G401.6 (cell line): ENCODE data around the gene PLA2G15.
"Not testable (repeated sequence)": the region's sequence is repeated elsewhere in the genome, so short reads cannot be mapped to it uniquely, and the experiment has no call there.

Experiments
- FAIRE-seq: peaks from 2 replicates; lab custom pipeline; 2012; peaks lifted over from hg19 to GRCh38; lab: Jason Lieb, UNC

PLA2G15 gene

DNA sequence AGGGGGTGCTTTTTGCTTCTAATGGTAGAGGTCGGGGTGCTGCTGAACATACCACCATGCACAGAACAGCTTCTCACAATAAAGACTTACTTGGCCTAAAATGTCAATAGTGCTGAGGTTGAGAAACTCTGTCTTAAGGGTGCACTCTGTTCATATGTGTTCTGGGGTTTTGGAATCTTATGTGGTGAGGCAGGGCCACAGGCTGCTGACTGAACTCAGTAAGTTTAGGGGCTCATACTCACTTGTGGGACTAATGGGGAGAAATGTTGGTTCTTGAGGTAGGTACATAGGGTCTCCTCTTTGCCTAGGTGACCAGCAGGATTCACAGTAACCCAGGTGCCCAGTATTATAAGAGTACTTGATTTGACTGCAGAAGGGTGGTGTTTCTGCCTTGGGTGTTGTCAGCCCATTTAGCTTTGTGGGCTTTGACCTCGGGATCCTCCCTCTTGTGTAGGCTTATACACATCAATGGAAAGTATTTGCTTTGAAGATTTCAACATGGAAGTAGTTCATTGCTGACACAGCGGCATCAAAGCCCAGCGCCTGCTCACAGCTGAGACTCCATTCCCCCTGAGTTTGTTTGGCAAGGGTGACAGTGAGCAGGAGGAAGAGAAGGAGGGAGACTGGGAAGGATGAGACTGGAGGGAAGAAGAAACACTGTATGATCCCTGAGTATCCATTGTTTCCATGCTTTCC lies 36.3 kb downstream of the PLA2G15 start:
- no peak for FAIRE-seq

GRCh38 chr16:68282064-68282452 lies 36.9 kb downstream of the PLA2G15 start:
- no peak for FAIRE-seq

DNA sequence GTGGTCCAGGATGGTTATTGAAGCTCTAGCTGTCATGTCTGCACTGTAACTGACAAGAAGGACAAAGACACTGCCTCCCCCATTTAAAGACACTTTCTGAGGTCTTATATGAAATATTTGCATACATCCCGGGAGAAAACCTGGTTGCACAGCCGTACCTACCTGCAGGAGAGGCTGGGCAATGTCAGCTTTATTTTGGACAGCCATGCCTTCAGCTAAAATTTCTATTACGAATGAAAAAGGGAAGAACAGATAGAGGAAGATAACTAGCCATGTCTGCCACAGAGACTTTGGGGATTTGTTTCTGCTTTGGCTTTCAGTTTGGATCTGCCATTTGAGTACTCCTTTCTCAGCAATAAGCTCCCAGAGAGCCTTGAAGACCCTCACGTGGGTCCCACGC lies 38.2 kb downstream of the PLA2G15 start:
- no peak for FAIRE-seq

GRCh38 chr16:68283801-68284598 lies 38.8 kb downstream of the PLA2G15 start:
- FAIRE-seq = no peak

- FAIRE-seq = no peak
Measured at GRCh38 chr16:68284847-68285246, 39.7 kb downstream of the PLA2G15 start.

- FAIRE-seq = no peak
Measured at GRCh38 chr16:68285683-68286082, 40.5 kb downstream of the PLA2G15 start.

GRCh38 chr16:68286153-68287074 lies 41.2 kb downstream of the PLA2G15 start:
- no peak for FAIRE-seq

DNA sequence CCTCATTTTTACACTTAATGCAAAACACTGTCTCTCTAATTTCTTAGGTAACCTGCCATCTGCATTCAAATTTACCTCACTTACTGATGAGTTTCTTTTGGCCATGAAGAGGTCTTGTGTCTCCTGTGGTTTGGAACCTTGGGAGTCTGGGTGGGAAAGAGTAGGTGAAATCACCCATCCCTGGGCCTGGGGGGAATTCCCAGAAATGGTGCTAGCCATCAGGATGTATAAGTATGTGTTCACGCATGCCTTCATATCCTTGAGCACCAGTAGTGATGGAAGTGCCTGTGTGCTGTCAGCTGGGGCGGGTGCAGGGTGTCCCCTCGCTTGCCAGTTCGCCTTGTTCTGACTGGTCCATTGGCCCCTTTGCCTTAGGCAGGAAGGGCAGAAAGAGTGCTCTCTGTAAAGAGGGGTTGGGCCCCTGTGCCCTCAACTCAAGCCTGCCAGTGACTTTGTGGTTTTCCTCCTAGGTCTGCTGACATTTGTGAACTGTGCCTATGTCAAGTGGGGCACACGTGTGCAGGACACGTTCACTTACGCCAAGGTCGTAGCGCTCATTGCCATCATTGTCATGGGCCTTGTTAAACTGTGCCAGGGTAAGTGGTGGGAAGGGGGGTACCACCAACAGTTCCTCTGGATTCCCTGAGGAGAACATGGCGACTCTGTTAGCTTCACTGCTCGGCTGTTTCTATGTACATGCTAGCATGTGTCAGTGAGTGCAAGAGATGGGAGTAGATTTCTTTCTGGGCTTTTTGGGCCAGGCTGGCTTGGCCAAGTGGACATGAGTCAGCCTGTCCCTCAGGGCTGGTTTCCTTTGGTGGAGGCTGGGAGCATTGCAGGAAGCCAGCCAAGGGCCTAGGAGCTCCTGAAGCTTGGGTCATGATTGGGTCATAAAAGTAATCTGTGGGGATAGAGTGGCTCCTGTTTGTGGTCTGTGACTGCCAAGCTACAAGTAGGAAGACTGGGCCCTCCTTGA lies 42.4 kb downstream of the PLA2G15 start:
- FAIRE-seq = no peak

DNA sequence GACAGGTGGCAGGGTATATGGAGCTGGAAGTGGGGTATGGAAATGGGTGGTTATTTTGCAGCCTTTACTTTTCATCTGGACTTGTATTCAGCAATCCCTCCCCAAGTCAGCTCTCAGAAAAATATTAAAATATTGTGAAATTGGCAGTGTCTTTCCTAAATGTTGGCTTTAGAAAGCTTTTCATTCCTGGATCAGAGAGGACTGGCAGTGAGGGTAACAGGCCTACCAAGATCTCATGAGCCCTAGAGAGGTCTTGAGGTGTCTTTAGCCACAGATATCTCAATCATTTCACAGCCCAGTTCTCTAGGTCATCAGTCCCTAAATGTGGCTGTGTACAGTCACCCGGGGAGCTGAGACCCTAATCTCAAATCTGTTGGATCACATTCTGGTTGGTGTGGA lies 43.1 kb downstream of the PLA2G15 start:
- FAIRE-seq = no peak

DNA sequence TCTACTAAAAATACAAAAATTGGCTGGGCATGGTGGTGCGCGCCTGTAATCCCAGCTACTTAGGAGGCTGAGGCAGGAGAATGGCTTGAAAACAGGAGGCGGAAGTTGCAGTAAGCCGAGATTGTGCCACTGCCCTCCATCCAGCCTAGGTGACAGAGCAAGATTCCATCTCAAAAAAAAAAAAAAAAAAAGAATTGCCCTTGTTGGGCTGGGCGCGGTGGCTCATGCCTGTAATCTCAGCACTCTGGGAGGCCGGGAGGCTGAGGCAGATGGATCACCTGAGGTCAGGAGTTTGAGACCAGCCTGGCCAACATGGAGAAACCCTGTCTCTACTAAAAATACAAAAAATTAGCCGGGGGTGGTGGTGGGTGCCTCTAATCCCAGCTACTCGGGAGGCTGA lies 43.6 kb downstream of the PLA2G15 start:
- not testable (repeated sequence) for FAIRE-seq

- FAIRE-seq = no peak
Measured at GRCh38 chr16:68289202-68289601, 44.0 kb downstream of the PLA2G15 start.

- no peak for FAIRE-seq
Measured at GRCh38 chr16:68289621-68290329, 44.6 kb downstream of the PLA2G15 start.

- no peak for FAIRE-seq
Measured at GRCh38 chr16:68290450-68290849, 45.3 kb downstream of the PLA2G15 start.

DNA sequence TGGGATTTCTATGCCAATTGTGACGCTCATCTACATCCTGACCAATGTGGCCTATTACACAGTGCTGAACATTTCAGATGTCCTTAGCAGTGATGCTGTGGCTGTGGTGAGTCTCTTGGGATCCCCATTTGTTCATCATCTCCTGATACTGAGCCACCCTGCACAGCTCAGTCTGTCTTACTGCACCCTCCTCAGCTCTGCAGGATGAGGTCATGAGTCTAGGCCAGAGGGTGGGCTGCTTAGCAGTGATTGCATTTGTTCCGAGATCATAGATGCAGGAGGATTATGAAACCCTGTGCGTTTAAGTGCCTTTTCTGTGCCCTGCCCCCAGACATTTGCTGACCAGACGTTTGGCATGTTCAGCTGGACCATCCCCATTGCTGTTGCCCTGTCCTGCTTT lies 46.1 kb downstream of the PLA2G15 start:
- FAIRE-seq = no peak

DNA sequence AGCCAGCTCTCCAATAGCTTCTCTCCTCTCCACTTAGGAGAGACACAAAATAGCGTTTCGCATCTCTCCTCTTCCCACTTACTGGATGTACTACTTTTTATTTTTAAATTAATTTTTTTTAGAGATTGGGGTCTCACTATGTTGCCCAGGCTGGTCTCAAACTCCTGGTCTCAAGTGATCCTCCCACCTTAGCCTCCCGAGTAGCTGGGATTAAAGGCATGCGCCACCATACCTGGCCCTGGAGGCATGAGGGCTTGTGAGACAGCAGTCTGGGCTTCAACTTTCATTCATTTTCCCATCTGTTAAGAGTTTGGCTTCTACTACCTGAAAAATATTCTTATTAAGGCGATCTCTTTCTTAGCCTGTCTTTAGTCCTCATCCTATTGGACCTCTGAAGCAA lies 47.3 kb downstream of the PLA2G15 start:
- no peak for FAIRE-seq

DNA sequence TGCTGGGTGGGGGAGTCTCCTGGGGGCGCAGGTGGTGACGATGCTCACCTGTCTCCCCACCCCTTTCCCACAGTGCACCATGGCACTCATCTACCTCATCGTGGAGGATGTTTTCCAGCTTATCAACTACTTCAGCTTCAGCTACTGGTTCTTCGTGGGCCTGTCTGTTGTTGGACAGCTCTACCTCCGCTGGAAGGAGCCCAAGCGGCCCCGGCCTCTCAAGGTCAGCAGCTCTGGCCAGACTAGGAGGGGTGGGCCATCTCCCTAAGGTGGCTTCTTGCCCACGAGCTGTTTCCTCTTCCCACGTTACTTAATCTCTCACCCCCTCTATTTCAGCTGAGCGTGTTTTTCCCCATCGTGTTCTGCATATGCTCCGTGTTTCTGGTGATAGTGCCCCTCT lies 51.1 kb downstream of the PLA2G15 start:
- no peak for FAIRE-seq

- no peak for FAIRE-seq
Measured at GRCh38 chr16:68296693-68297092, 51.5 kb downstream of the PLA2G15 start.

- FAIRE-seq = no peak
Measured at GRCh38 chr16:68297908-68298307, 52.7 kb downstream of the PLA2G15 start.

DNA sequence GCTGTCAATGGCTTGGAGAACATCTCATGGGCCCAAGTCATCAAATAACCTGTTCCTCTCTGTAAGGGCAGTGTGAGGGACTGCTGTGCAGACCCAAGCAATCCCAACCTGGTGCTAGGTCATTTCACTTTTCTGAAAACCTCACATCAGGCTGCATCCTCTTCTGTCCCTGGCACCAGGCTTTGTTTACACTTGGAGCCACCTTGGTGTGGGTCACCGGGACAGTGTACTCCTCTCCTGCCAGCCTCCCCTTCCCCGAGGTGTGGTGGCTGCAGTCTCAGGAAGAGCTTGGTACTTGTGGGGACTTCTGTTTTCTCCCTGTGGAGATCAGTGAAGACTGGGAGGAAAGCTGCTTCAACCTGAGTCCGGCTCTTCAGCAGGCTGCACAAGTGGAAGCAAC lies 53.1 kb downstream of the PLA2G15 start:
- FAIRE-seq = no peak

GRCh38 chr16:68298907-68299561 lies 53.9 kb downstream of the PLA2G15 start:
- peak; percentile 73 for FAIRE-seq
